Testis (tissue), 2 donors: ENCODE data around the gene PPP1R14B.

Experiments
- POLR2A ChIP-seq: fragments of 450-650 bp; IDR thresholded peaks from one replicate; pipeline ENCODE4 v1.6.1; 2017; ENCODE audit warnings: antibody characterized with exemption, mild to moderate bottlenecking, moderate library complexity
- TF ChIP-seq, protein P1 (sequence below), 3 experiments: fragments of 450-650 bp in 2 of 3; fragments of 200-600 bp in 1 of 3; sonication (generic) in 1 of 3; IDR thresholded peaks; one replicate each; pipeline ENCODE4 v1.5.1; 2016 to 2019; ENCODE audit warnings: antibody characterized with exemption in 3 of 3, mild to moderate bottlenecking in 2 of 3, moderate library complexity in 1 of 3

GRCh38 chr11:64249563-64250414 lies 3.0 kb upstream of the PPP1R14B start:
- TF ChIP-seq, protein P1, sequence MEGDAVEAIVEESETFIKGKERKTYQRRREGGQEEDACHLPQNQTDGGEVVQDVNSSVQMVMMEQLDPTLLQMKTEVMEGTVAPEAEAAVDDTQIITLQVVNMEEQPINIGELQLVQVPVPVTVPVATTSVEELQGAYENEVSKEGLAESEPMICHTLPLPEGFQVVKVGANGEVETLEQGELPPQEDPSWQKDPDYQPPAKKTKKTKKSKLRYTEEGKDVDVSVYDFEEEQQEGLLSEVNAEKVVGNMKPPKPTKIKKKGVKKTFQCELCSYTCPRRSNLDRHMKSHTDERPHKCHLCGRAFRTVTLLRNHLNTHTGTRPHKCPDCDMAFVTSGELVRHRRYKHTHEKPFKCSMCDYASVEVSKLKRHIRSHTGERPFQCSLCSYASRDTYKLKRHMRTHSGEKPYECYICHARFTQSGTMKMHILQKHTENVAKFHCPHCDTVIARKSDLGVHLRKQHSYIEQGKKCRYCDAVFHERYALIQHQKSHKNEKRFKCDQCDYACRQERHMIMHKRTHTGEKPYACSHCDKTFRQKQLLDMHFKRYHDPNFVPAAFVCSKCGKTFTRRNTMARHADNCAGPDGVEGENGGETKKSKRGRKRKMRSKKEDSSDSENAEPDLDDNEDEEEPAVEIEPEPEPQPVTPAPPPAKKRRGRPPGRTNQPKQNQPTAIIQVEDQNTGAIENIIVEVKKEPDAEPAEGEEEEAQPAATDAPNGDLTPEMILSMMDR (IDR thresholded peaks at IDR 0.05) = no peak
- no peak for TF ChIP-seq POLR2A
